ENCODE results near the gene FCER2. TPM values are rescaled to one million over a fixed set of nuclear protein-coding genes. Genes with fewer than 3 reads are reported as not detected.

Gene FCER2
- polyA plus RNA-seq, 2 of the 4 experiments (the other 2 are of a cell fraction) = not detected

DNA sequence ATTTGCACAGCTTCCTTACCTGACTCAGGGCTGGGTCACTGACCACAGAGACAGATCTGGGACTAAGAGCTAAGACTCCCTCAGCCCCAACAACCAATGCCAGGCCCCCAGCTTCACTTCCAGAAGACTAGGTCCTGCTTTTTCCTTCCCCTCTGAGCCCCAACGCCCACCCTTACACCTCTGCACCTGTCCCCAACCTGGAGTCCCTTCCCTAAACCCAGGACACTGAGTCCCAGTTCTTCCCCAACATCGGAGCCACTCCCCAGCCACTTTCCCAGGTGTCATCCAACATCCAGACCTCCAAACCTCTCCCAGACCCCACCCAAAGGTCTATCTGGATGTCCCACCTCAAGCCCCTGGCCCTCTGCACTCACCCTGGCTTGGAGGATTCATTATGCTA, 2.9 kb downstream of the FCER2 start:
- WGBS (ENCODE audit: missing lambda C conversion rate) = 0% methylated on average over 2 of the region's 2 CpGs
- Histone ChIP-seq H3K4me3 (no peak overlapping the region), H3K4me1 (no peaks in the 10 kb centered on the region), H3K27ac (no peak overlapping the region), H3K9me3 (no peaks in the 10 kb centered on the region), H3K4me2 (0 out of 3 replicates have a peak overlapping the region, but pooled peaks have one; percentile 19)
- DNase-seq (ENCODE audit: low read depth in 1 of 2, low spot score in 1 of 2) (no peak), FAIRE-seq (no peak), ATAC-seq (peak; percentile 9 to 26; a peak in 3 of 6 replicates)
- TF ChIP-seq BHLHE40 (IDR thresholded peaks at IDR 0.05; ENCODE audit: low read depth, low read length) (no peak), POLR2AphosphoS2 (conservative IDR thresholded peaks at IDR 0.05; ENCODE audit: low read length) (no peak), POLR2A (IDR thresholded peaks at IDR 0.05; ENCODE audit: low read length) (no peak), ZC3H11A (IDR thresholded peaks at IDR 0.05) (no peak), RARB (CRISPR knock-in tag; IDR thresholded peaks at IDR 0.05) (no peak), HOXB5 (CRISPR knock-in tag; IDR thresholded peaks at IDR 0.05) (no peak), GATA3 (IDR thresholded peaks at IDR 0.05; ENCODE audit: borderline replicate concordance) (no peak), FOSB (CRISPR knock-in tag; IDR thresholded peaks at IDR 0.05) (no peak), JUN (IDR thresholded peaks at IDR 0.05) (no peak), FOSL2 (IDR thresholded peaks at IDR 0.05) (no peak), FOSL2 (CRISPR knock-in tag; IDR thresholded peaks at IDR 0.05) (no peak), HDAC2 (IDR thresholded peaks at IDR 0.05) (no peak), CBX8 (IDR thresholded peaks at IDR 0.05) (no peak), JUNB (IDR thresholded peaks at IDR 0.05) (no peak)
- TF ChIP-seq, protein P1, sequence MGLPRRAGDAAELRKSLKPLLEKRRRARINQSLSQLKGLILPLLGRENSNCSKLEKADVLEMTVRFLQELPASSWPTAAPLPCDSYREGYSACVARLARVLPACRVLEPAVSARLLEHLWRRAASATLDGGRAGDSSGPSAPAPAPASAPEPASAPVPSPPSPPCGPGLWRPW (IDR thresholded peaks at IDR 0.05) = no peak
- TF ChIP-seq, protein P2, sequence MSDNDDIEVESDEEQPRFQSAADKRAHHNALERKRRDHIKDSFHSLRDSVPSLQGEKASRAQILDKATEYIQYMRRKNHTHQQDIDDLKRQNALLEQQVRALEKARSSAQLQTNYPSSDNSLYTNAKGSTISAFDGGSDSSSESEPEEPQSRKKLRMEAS (IDR thresholded peaks at IDR 0.05) = no peak
- TF ChIP-seq, protein P3, sequence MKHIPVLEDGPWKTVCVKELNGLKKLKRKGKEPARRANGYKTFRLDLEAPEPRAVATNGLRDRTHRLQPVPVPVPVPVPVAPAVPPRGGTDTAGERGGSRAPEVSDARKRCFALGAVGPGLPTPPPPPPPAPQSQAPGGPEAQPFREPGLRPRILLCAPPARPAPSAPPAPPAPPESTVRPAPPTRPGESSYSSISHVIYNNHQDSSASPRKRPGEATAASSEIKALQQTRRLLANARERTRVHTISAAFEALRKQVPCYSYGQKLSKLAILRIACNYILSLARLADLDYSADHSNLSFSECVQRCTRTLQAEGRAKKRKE (CRISPR knock-in tag; IDR thresholded peaks at IDR 0.05; ENCODE audit: low read depth) = no peak
- TF ChIP-seq, protein P4, sequence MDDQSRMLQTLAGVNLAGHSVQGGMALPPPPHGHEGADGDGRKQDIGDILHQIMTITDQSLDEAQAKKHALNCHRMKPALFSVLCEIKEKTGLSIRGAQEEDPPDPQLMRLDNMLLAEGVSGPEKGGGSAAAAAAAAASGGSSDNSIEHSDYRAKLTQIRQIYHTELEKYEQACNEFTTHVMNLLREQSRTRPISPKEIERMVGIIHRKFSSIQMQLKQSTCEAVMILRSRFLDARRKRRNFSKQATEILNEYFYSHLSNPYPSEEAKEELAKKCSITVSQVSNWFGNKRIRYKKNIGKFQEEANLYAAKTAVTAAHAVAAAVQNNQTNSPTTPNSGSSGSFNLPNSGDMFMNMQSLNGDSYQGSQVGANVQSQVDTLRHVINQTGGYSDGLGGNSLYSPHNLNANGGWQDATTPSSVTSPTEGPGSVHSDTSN (IDR thresholded peaks at IDR 0.05) = no peak
- CTCF ChIA-PET = interaction anchor here (0.6 to 2.1 kb wide), 5 partner anchors 18 to 345 kb away, joined by 3 to 6 read pairs (median 4); partner anchors contain the start of gene TRAPPC5
- POLR2A ChIA-PET = no interaction called here

DNA sequence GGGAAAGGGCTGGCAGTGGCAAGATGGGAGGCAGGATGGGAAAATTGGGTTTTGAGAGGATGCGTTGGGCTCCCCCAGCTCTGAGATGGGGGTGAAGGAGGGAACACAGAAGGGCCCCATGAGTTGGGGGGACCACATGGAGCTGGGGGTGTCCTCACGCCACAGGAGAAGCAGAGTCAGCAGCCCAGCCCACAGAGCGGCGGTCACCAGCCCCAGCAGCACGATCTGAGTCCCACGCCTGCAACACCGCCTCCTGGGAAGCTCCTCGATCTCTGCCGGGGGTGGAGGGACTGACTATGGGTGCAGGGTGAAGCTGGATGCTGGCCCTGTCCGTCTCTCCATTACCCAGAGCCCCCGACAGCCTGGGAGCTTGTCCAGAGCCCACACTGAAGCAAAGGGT, 3.3 kb downstream of the FCER2 start:
- POLR2A ChIA-PET = no interaction called here

More for the DNA sequence above, 3.3 kb downstream of the FCER2 start:
- Histone ChIP-seq H3K4me2 (0 out of 3 replicates have a peak overlapping the region, but pooled peaks have one; percentile 19), H3K4me3 (no peak overlapping the region), H3K4me1 (no peaks in the 10 kb centered on the region), H3K9me3 (no peaks in the 10 kb centered on the region), H3K27ac (no peak overlapping the region)
- DNase-seq (ENCODE audit: low read depth in 1 of 2, low spot score in 1 of 2) = no peak
- no peak for TF ChIP-seq KDM1A (IDR thresholded peaks at IDR 0.05; ENCODE audit: low read depth)
- TF ChIP-seq, protein P1 (IDR thresholded peaks at IDR 0.05) = no peak
- no peak for TF ChIP-seq CEBPB (IDR thresholded peaks at IDR 0.05)
- TF ChIP-seq MAFK (IDR thresholded peaks at IDR 0.05; ENCODE audit: partially characterized antibody) = no peak
- no peak for TF ChIP-seq FOXS1 (CRISPR knock-in tag; IDR thresholded peaks at IDR 0.05)
- TF ChIP-seq MAZ (IDR thresholded peaks at IDR 0.05; ENCODE audit: borderline replicate concordance, low read depth, low read length) = no peak
- TF ChIP-seq FOSL2 (IDR thresholded peaks at IDR 0.05) = no peak
- no peak for TF ChIP-seq FOSL2 (CRISPR knock-in tag; IDR thresholded peaks at IDR 0.05)
- TF ChIP-seq JUNB (IDR thresholded peaks at IDR 0.05) = no peak
- no peak for TF ChIP-seq RNF2 (IDR thresholded peaks at IDR 0.05; ENCODE audit: borderline replicate concordance, low read depth)
- TF ChIP-seq CHD2 (IDR thresholded peaks at IDR 0.05; ENCODE audit: low read length, partially characterized antibody) = no peak
- TF ChIP-seq, protein P5, sequence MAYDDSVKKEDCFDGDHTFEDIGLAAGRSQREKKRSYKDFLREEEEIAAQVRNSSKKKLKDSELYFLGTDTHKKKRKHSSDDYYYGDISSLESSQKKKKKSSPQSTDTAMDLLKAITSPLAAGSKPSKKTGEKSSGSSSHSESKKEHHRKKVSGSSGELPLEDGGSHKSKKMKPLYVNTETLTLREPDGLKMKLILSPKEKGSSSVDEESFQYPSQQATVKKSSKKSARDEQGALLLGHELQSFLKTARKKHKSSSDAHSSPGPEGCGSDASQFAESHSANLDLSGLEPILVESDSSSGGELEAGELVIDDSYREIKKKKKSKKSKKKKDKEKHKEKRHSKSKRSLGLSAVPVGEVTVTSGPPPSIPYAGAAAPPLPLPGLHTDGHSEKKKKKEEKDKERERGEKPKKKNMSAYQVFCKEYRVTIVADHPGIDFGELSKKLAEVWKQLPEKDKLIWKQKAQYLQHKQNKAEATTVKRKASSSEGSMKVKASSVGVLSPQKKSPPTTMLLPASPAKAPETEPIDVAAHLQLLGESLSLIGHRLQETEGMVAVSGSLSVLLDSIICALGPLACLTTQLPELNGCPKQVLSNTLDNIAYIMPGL (CRISPR knock-in tag; IDR thresholded peaks at IDR 0.05; ENCODE audit: borderline replicate concordance) = no peak
- TF ChIP-seq RCOR1 (IDR thresholded peaks at IDR 0.05; ENCODE audit: low read depth, low read length) = no peak
- TF ChIP-seq, protein P3 (CRISPR knock-in tag; IDR thresholded peaks at IDR 0.05; ENCODE audit: low read depth) = no peak
- no peak for TF ChIP-seq SREBF2 (IDR thresholded peaks at IDR 0.05)
- TF ChIP-seq TP53 (CRISPR knock-in tag; IDR thresholded peaks at IDR 0.05) = no peak
- TF ChIP-seq, protein P6, sequence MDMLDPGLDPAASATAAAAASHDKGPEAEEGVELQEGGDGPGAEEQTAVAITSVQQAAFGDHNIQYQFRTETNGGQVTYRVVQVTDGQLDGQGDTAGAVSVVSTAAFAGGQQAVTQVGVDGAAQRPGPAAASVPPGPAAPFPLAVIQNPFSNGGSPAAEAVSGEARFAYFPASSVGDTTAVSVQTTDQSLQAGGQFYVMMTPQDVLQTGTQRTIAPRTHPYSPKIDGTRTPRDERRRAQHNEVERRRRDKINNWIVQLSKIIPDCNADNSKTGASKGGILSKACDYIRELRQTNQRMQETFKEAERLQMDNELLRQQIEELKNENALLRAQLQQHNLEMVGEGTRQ (IDR thresholded peaks at IDR 0.05) = no peak
- TF ChIP-seq PHF8 (IDR thresholded peaks at IDR 0.05; ENCODE audit: borderline replicate concordance, low read depth) = no peak
- TF ChIP-seq HOXB13 (CRISPR knock-in tag; IDR thresholded peaks at IDR 0.05; ENCODE audit: low read depth) = no peak
- TF ChIP-seq RFX5 (IDR thresholded peaks at IDR 0.05) = no peak
- CTCF ChIA-PET = interaction anchor here (0.6 to 2.2 kb wide), 6 partner anchors 8 to 344 kb away, joined by 3 to 6 read pairs (median 4); partner anchors contain the start of gene TRAPPC5
- no peak for FAIRE-seq
- peak; percentile 56 to 70; a peak in 5 of 6 replicates for ATAC-seq
- WGBS (ENCODE audit: missing lambda C conversion rate) = 17% methylated on average over 6 of the region's 11 CpGs
